Measurements from ENCODE around the gene PDF. TPM values are rescaled to one million over a fixed set of nuclear protein-coding genes. Genes with fewer than 3 reads are reported as not detected.

Gene PDF
- total RNA-seq, 1 donor from 2014 or later: 13.0 TPM

DNA sequence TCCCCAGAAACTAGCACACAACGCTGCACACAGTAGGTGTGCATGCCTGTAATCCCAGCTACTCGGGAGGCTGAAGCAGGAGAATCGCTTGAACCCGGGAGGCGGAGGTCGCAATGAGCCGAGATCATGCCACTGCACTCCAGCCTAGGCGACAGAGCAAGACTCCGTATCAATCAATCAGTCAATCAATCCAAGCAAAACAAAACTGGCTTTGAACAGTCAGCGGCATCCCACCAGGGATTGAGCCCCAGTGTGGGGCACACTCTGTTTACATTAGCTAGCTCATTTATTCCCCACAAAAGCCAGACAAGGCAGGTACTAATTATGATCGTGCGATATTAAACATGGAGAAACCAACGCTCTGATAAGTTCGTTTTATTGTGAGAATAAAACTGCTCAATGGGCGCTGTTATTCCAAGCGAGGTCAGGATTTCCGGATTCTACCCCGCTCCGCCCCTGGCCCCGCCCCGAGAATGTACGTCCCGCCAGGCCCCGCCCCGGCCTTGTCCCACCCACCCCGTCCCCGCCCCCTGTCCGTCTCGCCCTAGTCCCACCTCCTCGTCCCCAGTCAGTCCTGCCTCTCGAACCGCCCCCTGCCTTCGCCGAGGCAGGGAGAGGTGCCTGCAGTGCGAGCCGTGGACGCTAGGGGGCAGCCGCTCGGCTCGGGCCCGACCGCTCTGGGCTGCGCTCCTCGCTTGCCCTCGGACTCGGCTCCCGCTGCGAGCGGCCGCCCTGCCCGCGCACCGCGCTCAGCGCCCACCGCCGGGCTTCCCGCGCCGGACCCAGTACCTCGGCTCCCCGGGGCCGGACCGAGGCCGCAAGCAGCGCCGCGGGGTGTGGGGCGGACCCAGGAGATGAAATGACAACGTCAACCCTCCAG lies 19.5 kb downstream of the PDF start, which contains the start of gene VPS4A:
VPS4A (plus strand) TSS at position 698 of the 880 bp plus-strand sequence; CDS start at position 860, 162 bp downstream.
- TF ChIP-seq, protein P1, sequence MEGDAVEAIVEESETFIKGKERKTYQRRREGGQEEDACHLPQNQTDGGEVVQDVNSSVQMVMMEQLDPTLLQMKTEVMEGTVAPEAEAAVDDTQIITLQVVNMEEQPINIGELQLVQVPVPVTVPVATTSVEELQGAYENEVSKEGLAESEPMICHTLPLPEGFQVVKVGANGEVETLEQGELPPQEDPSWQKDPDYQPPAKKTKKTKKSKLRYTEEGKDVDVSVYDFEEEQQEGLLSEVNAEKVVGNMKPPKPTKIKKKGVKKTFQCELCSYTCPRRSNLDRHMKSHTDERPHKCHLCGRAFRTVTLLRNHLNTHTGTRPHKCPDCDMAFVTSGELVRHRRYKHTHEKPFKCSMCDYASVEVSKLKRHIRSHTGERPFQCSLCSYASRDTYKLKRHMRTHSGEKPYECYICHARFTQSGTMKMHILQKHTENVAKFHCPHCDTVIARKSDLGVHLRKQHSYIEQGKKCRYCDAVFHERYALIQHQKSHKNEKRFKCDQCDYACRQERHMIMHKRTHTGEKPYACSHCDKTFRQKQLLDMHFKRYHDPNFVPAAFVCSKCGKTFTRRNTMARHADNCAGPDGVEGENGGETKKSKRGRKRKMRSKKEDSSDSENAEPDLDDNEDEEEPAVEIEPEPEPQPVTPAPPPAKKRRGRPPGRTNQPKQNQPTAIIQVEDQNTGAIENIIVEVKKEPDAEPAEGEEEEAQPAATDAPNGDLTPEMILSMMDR (IDR thresholded peaks at IDR 0.05; ENCODE audit: unreplicated experiment): peak; percentile 81
- Mint-ChIP-seq H3K9me3 (ENCODE audit: low read depth) (no peaks in the 10 kb centered on the region), H3K27me3 (no peaks in the 10 kb centered on the region), H3K4me3 (ENCODE audit: low read depth) (peak within 1 kb of the TSS; percentile 98), H3K27ac (peak within 1 kb of the TSS; percentile 96), H3K36me3 (ENCODE audit: insufficient read depth) (peaks cover under 1% of the 10 kb centered on the region), H3K4me1 (ENCODE audit: low read depth) (peaks cover 5% of the 10 kb centered on the region)
- peak; percentile 99 for DNase-seq (ENCODE audit: low spot score, unreplicated experiment)

DNA sequence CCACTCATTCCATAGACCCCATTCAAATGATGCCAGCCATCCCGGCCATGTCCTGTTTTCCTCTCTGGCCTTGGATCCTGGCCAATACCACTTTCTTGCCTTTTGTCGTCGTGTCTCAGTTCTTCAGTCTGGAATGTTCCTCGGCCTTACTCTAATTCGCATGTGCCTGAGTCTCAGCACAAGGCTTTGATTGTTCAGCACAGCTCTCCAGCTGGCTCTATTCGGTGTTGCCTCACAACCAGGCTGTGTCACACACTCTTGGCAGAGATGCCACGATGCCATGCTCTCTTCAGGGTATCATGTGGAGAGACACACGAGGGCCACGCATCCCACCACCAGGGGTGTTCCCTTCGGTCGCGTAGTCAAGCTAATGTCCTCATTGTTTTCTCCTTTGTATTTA lies 21.1 kb downstream of the PDF start:
- Mint-ChIP-seq H3K4me1 (ENCODE audit: low read depth) (peaks cover 5% of the 10 kb centered on the region), H3K4me3 (ENCODE audit: low read depth) (no peak overlapping the region), H3K36me3 (ENCODE audit: insufficient read depth) (no peaks in the 10 kb centered on the region), H3K27me3 (no peaks in the 10 kb centered on the region), H3K27ac (peak overlapping the region; percentile 2), H3K9me3 (ENCODE audit: low read depth) (no peaks in the 10 kb centered on the region)
- TF ChIP-seq, protein P1 (IDR thresholded peaks at IDR 0.05; ENCODE audit: unreplicated experiment): no peak
- no peak for DNase-seq (ENCODE audit: low spot score, unreplicated experiment)

GRCh38 chr16:69307856-69308255 lies 22.5 kb downstream of the PDF start:
- TF ChIP-seq, protein P1 (IDR thresholded peaks at IDR 0.05; ENCODE audit: unreplicated experiment): no peak
- H3K36me3 Mint-ChIP-seq (ENCODE audit: insufficient read depth): no peaks in the 10 kb centered on the region
- H3K9me3 Mint-ChIP-seq (ENCODE audit: low read depth): no peaks in the 10 kb centered on the region

GRCh38 chr16:69307091-69307490 lies 23.3 kb downstream of the PDF start:
- Mint-ChIP-seq H3K36me3 (ENCODE audit: insufficient read depth) (peaks cover 2% of the 10 kb centered on the region), H3K27ac (no peak overlapping the region), H3K27me3 (no peaks in the 10 kb centered on the region), H3K4me1 (ENCODE audit: low read depth) (peaks cover 6% of the 10 kb centered on the region), H3K4me3 (ENCODE audit: low read depth) (no peak overlapping the region), H3K9me3 (ENCODE audit: low read depth) (no peaks in the 10 kb centered on the region)
- no peak for DNase-seq (ENCODE audit: low spot score, unreplicated experiment)
- TF ChIP-seq, protein P1 (IDR thresholded peaks at IDR 0.05; ENCODE audit: unreplicated experiment): no peak

More at GRCh38 chr16:69307856-69308255, 22.5 kb downstream of the PDF start:
- no peak for DNase-seq (ENCODE audit: low spot score, unreplicated experiment)
- Mint-ChIP-seq H3K4me3 (ENCODE audit: low read depth) (no peak overlapping the region), H3K27me3 (no peaks in the 10 kb centered on the region), H3K4me1 (ENCODE audit: low read depth) (peaks cover 5% of the 10 kb centered on the region), H3K27ac (no peak overlapping the region)

DNA sequence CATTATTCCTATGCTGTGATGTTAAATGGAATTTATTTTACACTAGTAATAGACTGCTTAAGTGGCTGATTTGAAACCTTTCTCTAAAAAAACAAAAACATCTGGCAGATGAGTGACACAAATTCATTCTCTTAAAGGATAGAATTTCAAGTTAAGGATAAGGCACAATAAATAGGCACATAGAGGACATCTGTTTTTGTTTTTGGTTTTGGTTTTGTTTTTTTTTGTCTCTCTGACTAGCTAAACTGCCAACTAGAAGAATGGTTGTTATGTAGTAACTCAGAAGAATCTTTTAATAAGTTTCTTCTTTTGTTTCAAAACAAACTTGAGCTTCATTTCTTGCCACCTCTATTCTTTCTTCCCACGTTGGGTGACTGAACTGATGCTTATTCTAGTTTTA lies 24.4 kb downstream of the PDF start:
- Mint-ChIP-seq H3K36me3 (ENCODE audit: insufficient read depth) (peaks cover 5% of the 10 kb centered on the region), H3K9me3 (ENCODE audit: low read depth) (no peaks in the 10 kb centered on the region), H3K4me1 (ENCODE audit: low read depth) (peaks cover 3% of the 10 kb centered on the region), H3K27me3 (no peaks in the 10 kb centered on the region), H3K27ac (no peak overlapping the region), H3K4me3 (ENCODE audit: low read depth) (no peak overlapping the region)
- no peak for DNase-seq (ENCODE audit: low spot score, unreplicated experiment)
- TF ChIP-seq, protein P1 (IDR thresholded peaks at IDR 0.05; ENCODE audit: unreplicated experiment): no peak
